Skeletal muscle tissue (tissue), 5 donors: ENCODE data around the gene SNU13. TPM values are rescaled to one million over a fixed set of nuclear protein-coding genes. Genes with fewer than 3 reads are reported as not detected.
"Not testable (repeated sequence)": the region's sequence is repeated elsewhere in the genome, so short reads cannot be mapped to it uniquely, and the experiment has no call there.

ENCODE experiments used
- H3K27ac ChIP-seq: one replicate; pipeline ENCODE4 v1.7.0; 2013; ENCODE audit warnings: mild to moderate bottlenecking, low read depth, low read length, inconsistent platforms
- H3K27me3 ChIP-seq, 3 donors: one replicate each; pipeline ENCODE4 v1.7.0; 2013; ENCODE audit warnings: low read length in 3 of 3; ENCODE audit not compliant: control insufficient read depth in 3 of 3, insufficient read depth in 3 of 3
- H3K36me3 ChIP-seq, 3 donors: one replicate each; pipeline ENCODE4 v1.7.0; 2013; ENCODE audit warnings: low read length in 3 of 3; ENCODE audit not compliant: control insufficient read depth in 3 of 3, insufficient read depth in 3 of 3
- H3K4me1 ChIP-seq, 3 donors: one replicate each; pipeline ENCODE4 v1.7.0; 2013; ENCODE audit warnings: low read length in 3 of 3, mild to moderate bottlenecking in 3 of 3; ENCODE audit not compliant: control insufficient read depth in 3 of 3, insufficient read depth in 3 of 3
- H3K4me3 ChIP-seq, 3 donors: one replicate each; pipeline ENCODE4 v1.7.0; 2013; ENCODE audit warnings: low read length in 3 of 3
- H3K9ac ChIP-seq, 3 donors: one replicate each; pipeline ENCODE4 v1.7.0; 2013; ENCODE audit warnings: low read length in 3 of 3, mild to moderate bottlenecking in 3 of 3, moderate library complexity in 2 of 3, low read depth in 1 of 3
- H3K9me3 ChIP-seq, 3 donors: one replicate each; pipeline ENCODE4 v1.7.0; 2013; ENCODE audit warnings: low read length in 3 of 3; ENCODE audit not compliant: control insufficient read depth in 3 of 3
- small RNA-seq: library from RNA; depleted of rRNA; stranded (forward); fragments of <200 nt; gene quantifications from one replicate; pipeline ENCODE3, GENCODE V24; 2014
- total RNA-seq: library from RNA; depleted of rRNA; stranded (reverse); fragments of >200 nt; gene quantifications from one replicate; pipeline ENCODE4 v1.2.3, GENCODE V29; 2014
- donor health status: Osteomylitis.

The SNU13 gene
- total RNA-seq, 1 donor from 2014 or later, result 57.4 TPM

DNA sequence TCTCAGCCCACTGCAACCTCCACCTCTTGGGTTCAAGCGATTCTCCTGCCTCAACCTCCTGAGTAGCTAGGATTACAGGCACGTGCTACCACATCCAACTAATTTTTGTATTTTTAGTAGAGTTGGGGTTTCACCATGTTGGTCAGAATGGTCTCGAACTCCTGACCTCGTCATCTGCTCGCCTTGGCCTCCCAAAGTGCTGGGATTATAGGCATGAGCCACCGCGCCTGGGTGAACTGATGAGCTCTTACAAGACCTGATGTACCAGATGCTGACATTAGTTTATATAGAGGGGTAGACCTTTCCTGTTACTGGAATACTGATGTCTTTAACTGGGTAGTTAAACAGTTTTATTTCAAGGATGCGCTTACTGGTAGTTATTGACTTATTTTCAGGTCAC is 54.1 kb downstream of the SNU13 start:
- not testable (repeated sequence) for H3K9ac ChIP-seq, H3K4me3 ChIP-seq, H3K4me1 ChIP-seq, H3K9me3 ChIP-seq, H3K27me3 ChIP-seq, H3K27ac ChIP-seq
- peaks cover 27 to 42% (median 42%) of the 10 kb centered on the region in 3 donors for H3K36me3 ChIP-seq

DNA sequence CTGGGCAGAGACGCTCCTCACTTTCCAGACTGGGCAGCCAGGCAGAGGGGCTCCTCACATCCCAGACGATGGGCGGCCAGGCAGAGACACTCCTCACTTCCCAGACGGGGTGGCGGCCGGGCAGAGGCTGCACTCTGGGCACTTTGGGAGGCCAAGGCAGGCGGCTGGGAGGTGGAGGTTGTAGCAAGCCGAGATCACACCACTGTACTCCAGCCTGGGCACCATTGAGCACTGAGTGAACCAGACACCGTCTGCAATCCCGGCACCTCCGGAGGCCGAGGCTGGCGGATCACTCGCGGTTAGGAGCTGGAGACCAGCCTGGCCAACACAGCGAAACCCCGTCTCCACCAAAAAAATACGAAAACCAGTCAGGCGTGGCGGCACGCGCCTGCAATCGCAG is 57.1 kb downstream of the SNU13 start:
- H3K36me3 ChIP-seq, result peaks cover 28 to 42% (median 41%) of the 10 kb centered on the region in 3 donors
- H3K9ac ChIP-seq, H3K4me3 ChIP-seq, H3K27me3 ChIP-seq, H3K27ac ChIP-seq, H3K9me3 ChIP-seq, H3K4me1 ChIP-seq: not testable (repeated sequence)

- H3K27ac ChIP-seq, H3K9ac ChIP-seq, H3K9me3 ChIP-seq, H3K27me3 ChIP-seq, H3K4me1 ChIP-seq, H3K4me3 ChIP-seq: not testable (repeated sequence)
- H3K36me3 ChIP-seq, result peaks cover 23 to 40% (median 36%) of the 10 kb centered on the region in 3 donors
Observed at GRCh38 chr22:41631115-41631514, 57.6 kb downstream of the SNU13 start.

DNA sequence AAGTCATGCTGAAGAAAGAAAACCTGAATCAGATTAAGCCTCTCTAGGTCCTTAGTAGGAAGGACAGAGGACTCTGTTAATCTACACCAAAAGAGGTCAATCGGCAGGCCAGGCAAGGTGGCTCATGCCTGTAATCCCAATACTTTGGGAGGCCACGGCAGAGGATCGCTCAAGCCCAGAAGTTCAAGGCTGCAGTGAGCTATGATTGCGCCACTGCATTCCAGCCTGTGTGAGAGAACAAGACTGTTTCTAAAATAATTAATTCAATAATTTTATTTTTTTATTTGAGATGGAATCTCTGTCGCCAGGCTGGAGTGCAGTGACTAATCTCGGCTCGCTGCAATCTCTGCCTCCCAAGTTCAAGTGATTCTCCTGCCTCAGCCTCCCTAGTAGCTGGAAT is 63.1 kb downstream of the SNU13 start:
- Histone ChIP-seq H3K9me3 (no peaks in the 10 kb centered on the region), H3K9ac (no peak overlapping the region), H3K4me1 (peaks cover 7 to 15% (median 10%) of the 10 kb centered on the region in 3 donors), H3K36me3 (peaks cover 26 to 51% (median 42%) of the 10 kb centered on the region in 3 donors), H3K27me3 (no peaks in the 10 kb centered on the region), H3K4me3 (no peak overlapping the region), H3K27ac (no peak overlapping the region)

Small RNAs within 50 kb of the gene (small RNA-seq; reads per million reads assigned to genes)
- gene HMGN2P10, result not detected
- gene RF00019, result not detected
- gene RNU6-476P, result not detected
- gene RNU6ATAC22P, result not detected

Other genes with a start within 250 kb of the SNU13 start
- 15.1 TPM for gene TOB2, start 242.1 kb downstream of the SNU13 start, total RNA-seq
- gene PHF5A, start 220.2 kb downstream of the SNU13 start, total RNA-seq, result 43.8 TPM
- 110 TPM for gene ACO2, start 219.8 kb downstream of the SNU13 start, total RNA-seq
- 12.0 TPM for gene POLR3H, start 144.4 kb downstream of the SNU13 start, total RNA-seq
- 0.52 TPM for gene CSDC2, start 127.9 kb downstream of the SNU13 start, total RNA-seq
- 10.4 TPM for gene PMM1, start 99.0 kb downstream of the SNU13 start, total RNA-seq
- 5.7 TPM for gene DESI1, start 67.8 kb downstream of the SNU13 start, total RNA-seq
- 287 TPM for gene XRCC6, start 67.6 kb downstream of the SNU13 start, total RNA-seq
- 3.1 TPM for gene MEI1, start 10.6 kb upstream of the SNU13 start, total RNA-seq
- gene CCDC134, start 111.8 kb upstream of the SNU13 start, total RNA-seq, result 30.3 TPM
- gene SREBF2, start 144.2 kb upstream of the SNU13 start, total RNA-seq, result 20.9 TPM
- gene SHISA8, start 226.2 kb upstream of the SNU13 start, total RNA-seq, result 1.0 TPM
- under 0.01 TPM for gene TNFRSF13C, start 237.9 kb upstream of the SNU13 start, total RNA-seq